Thyroid gland (tissue), 4 donors: ENCODE results near the gene SLC24A4.

Experiments
- POLR2A ChIP-seq, 2 donors: fragments of 450-650 bp; IDR thresholded peaks; one replicate each; pipeline ENCODE4 v1.6.1; 2017; ENCODE audit warnings: antibody characterized with exemption in 2 of 2, mild to moderate bottlenecking in 2 of 2, moderate library complexity in 1 of 2
- TF ChIP-seq, protein P1 (sequence below), 6 experiments: fragments of 200-600 bp in 3 of 6; fragments of 450-650 bp in 3 of 6; sonication (generic) in 3 of 6; IDR thresholded peaks; one replicate each; pipeline ENCODE4 v1.5.1; 2016 to 2019; ENCODE audit warnings: antibody characterized with exemption in 6 of 6, mild to moderate bottlenecking in 2 of 6, inconsistent platforms in 1 of 6, moderate library complexity in 1 of 6

DNA sequence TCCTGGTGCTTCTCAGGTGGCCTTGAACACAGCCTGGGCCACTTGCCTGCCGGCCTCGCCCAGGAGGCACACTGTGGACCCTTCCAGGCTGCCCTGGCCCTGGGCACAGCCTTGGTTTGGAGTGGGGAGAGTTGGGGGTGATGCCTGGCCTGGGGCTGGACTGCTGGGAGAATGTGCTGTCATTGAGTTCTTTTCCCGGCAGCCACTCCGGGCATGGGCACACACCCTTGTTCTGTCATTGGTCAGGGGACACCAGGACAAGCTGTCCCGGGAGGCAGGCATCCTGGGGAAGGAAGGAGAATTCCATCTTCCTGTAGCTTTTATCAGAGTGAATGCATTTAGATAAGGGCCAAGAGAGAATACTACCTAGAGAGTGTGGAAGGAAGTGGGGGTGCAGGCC lies 128.8 kb downstream of the SLC24A4 start:
- TF ChIP-seq POLR2A (IDR thresholded peaks at IDR 0.05), result no peak
- TF ChIP-seq, protein P1, sequence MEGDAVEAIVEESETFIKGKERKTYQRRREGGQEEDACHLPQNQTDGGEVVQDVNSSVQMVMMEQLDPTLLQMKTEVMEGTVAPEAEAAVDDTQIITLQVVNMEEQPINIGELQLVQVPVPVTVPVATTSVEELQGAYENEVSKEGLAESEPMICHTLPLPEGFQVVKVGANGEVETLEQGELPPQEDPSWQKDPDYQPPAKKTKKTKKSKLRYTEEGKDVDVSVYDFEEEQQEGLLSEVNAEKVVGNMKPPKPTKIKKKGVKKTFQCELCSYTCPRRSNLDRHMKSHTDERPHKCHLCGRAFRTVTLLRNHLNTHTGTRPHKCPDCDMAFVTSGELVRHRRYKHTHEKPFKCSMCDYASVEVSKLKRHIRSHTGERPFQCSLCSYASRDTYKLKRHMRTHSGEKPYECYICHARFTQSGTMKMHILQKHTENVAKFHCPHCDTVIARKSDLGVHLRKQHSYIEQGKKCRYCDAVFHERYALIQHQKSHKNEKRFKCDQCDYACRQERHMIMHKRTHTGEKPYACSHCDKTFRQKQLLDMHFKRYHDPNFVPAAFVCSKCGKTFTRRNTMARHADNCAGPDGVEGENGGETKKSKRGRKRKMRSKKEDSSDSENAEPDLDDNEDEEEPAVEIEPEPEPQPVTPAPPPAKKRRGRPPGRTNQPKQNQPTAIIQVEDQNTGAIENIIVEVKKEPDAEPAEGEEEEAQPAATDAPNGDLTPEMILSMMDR (IDR thresholded peaks at IDR 0.05), result no peak
